ENCODE results near the gene ZMYND10. TPM values are rescaled to one million over a fixed set of nuclear protein-coding genes. Genes with fewer than 3 reads are reported as not detected.

Gene ZMYND10
- total RNA-seq, 2 experiments from 2014 or later, result 2.4 to 2.9 TPM

DNA sequence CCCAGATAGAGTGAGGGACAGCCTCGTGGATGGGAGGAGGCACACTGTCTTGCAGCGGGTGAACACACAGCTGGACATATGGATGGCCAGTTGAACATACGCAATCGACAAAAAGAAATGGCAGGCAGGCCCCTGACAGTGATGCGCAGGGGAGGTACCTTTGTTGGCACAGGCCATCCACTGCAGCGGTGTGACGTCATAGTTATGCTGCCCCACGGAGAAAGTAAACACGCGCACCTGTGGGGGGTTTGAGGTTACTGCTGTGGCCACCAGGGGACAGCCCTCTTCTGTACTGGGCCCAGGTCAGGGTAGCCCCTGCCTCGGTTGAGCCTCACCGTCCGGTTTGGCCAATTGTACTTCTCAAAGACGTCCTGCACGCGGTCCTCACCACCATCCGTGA lies 33.2 kb upstream of the ZMYND10 start:
- ATAC-seq (no peak), DNase-seq (no peak)
- no peaks in the 10 kb centered on the region for H3K4me1 Mint-ChIP-seq
- CTCF ChIA-PET, result no interaction called here
- no peak overlapping the region for H3K27ac Mint-ChIP-seq
- no peak overlapping the region for H3K4me3 Mint-ChIP-seq
- H3K36me3 Mint-ChIP-seq, result no peaks in the 10 kb centered on the region
- H3K9me3 Mint-ChIP-seq (ENCODE audit: low read depth), result no peaks in the 10 kb centered on the region
- no peaks in the 10 kb centered on the region for H3K27me3 Mint-ChIP-seq

DNA sequence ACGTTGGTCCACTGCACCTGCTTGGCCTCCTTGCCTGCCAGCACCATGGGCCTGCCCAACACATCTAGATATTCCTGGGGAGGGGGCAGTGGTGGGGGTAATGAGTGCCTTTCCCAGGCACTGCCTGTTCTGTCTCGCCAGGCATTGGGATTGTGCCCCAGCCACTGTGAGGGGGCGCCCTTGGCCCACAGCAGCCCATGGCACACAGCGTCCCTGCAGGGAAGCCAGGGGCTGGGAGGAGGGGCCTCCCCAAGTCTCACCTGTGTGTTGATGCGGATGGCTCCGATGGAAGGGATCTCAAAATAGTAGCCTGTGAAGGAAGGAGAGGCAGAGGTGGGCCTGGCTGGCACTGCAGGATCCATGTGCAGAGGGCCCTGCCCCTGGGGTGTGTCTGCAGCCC lies 32.5 kb upstream of the ZMYND10 start:
- CTCF ChIA-PET, result no interaction called here
- ATAC-seq, result no peak

DNA sequence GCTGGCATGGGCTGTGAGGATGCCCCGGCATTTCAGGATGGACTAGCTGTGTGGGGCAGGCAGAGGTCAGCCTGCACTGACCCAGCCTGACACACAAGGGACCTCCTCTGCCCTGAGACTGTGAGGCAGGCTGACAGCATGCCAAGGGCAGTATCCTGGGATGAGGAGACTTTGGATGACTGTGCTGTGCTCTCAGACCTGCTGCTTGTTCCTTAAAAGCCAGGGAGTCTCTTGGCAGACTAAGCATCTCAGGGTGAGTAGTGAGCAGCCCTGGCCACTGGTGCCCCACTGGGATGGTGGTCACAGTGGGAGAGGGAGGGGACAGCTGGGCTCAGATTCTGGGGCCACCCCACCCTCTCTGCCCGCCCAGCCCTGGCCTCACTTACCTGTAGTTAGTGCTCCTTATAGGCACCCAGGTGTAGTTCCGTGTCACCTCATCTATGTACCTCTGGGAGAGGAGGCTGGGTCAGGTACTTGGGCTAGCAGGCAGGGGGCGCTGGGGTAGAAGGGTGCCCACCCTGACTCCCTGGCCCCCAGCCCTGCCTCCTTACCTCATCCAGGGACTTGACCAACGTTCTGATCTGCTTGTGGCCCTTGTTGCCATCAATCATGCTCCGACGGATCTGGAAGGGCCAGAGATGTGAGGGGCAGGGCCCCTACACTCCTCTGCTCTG lies 29.9 kb upstream of the ZMYND10 start:
- CTCF ChIA-PET, result no interaction called here
- DNase-seq, result no peak
- H3K36me3 Mint-ChIP-seq, result no peaks in the 10 kb centered on the region
- ATAC-seq, result no peak
- no peaks in the 10 kb centered on the region for H3K9me3 Mint-ChIP-seq (ENCODE audit: low read depth)
- no peaks in the 10 kb centered on the region for H3K27me3 Mint-ChIP-seq
- no peaks in the 10 kb centered on the region for H3K4me1 Mint-ChIP-seq
- H3K4me3 Mint-ChIP-seq, result no peak overlapping the region
- no peak overlapping the region for H3K27ac Mint-ChIP-seq

More for the DNA sequence above, 32.5 kb upstream of the ZMYND10 start:
- no peak for DNase-seq
- Mint-ChIP-seq H3K9me3 (ENCODE audit: low read depth) (no peaks in the 10 kb centered on the region), H3K36me3 (no peaks in the 10 kb centered on the region), H3K4me3 (no peak overlapping the region), H3K4me1 (no peaks in the 10 kb centered on the region), H3K27ac (no peak overlapping the region), H3K27me3 (no peaks in the 10 kb centered on the region)

DNA sequence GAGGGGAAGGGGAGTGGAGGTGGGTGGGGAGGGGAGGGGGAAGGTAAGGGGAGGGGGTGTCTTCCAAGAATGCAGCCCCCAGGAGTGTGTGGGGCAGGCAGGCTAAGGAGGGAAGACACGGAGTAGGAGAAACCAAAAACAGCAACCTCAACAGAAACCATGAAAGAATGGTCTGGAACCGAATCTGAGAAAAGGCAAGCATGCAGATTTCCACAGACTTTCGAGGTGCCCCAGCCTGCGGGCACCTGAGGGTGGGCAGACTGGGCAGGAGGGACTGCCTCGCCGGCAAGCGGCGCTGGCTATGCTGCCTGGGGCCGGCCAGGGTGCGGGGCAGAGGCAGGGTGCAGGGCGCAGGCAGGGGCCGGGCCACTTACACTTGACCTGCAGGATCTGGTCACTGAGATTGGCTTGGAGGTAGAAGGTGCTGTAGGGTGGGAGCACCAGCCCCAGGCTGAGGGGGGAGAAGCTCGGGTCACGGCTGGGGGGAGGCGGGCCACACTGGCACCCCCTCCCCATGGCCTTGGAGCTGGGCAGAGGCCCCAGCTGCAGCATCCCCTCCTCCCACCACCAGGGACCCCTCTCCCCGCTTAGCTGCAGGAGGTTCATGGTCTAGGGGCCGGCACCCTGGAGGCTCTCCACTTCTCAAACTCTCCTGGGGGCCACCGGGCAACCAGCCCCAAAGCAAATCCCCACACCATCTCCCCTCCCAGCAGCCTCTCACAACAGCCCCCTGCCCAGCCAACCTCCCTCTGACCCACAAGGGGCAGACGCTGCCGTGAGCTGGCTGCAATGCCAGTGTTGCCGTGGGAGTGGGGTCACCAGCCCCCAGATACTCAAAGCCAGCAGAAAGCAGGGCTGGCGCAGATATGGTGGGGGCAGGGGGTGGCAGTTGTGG lies 29.1 kb upstream of the ZMYND10 start:
- Mint-ChIP-seq H3K4me3 (no peak overlapping the region), H3K27me3 (no peaks in the 10 kb centered on the region), H3K27ac (no peak overlapping the region), H3K4me1 (no peaks in the 10 kb centered on the region), H3K36me3 (no peaks in the 10 kb centered on the region), H3K9me3 (ENCODE audit: low read depth) (no peaks in the 10 kb centered on the region)
- no peak for ATAC-seq
- CTCF ChIA-PET, result no interaction called here
- DNase-seq, result no peak

DNA sequence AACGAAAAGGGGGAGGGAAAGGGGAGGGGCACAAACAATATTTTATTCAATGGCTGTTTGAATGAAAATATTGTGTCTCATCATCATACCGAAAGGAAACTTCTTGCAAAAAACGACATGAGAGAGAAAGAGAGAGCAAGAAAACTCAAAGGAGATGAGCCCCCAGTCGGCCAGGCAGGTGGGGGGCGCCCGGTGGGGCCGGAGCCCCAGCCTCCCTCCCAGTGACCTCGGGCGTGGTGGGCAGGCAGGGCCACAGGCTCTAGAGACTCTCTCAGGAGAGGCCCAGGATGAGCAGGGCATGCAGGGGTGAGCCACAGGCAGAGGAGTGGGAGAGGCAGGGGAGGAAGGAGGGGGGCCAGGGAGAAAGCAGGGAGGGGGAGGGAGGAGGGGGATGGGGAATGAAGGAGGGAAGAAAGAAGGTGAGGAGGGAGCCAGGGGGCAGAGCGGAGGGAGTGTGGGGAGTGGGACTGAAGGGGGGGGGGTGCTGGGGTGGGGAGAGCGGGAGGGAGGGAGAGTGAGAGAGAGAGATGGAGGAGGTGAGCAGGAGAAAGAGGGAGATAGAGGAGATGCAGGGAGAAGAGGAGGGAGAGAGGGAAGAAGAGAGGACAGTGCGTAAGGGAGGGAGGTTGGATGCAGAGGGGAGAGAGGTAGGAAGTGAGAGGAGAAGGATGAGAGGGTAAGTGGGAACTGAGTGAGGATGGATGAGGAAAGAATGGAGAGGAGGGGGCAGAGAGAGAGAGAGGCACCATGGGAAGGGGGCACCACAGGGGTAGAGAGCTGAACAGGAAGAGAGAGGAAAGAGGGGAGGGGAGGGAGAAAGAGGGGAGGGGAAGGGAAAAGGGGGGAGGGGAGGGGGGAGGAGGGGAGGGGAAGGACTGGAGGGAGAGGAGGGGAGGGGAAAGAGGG lies 27.9 kb upstream of the ZMYND10 start:
- Mint-ChIP-seq H3K36me3 (no peaks in the 10 kb centered on the region), H3K27ac (no peak overlapping the region)
- CTCF ChIA-PET, result no interaction called here

DNA sequence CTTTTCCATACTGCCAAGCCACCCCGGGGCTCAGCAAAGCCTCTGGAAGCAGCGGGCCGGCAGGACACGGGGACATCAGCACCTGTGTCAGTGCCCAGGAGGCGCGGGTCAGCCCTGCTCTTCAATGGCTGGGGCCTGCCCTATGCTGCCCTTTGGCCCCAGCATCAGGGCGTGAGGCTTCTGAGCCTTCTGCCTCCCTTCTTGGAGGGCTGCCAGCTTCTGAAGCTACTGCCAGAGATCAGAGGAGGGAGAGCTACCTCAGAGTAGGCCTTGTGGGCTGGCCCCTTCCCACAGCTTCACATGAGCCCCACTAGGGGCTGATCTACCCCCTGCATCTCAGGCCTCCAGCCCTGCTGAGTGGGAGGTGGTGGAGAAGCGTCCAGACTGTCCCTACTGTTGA lies 26.8 kb upstream of the ZMYND10 start:
- no peaks in the 10 kb centered on the region for H3K9me3 Mint-ChIP-seq (ENCODE audit: low read depth)
- H3K27ac Mint-ChIP-seq, result no peak overlapping the region
- ATAC-seq, result no peak
- H3K4me1 Mint-ChIP-seq, result no peaks in the 10 kb centered on the region
- H3K27me3 Mint-ChIP-seq, result no peaks in the 10 kb centered on the region
- no peak overlapping the region for H3K4me3 Mint-ChIP-seq
- no peak for DNase-seq
- CTCF ChIA-PET, result no interaction called here
- H3K36me3 Mint-ChIP-seq, result no peaks in the 10 kb centered on the region

More for the DNA sequence above, 27.9 kb upstream of the ZMYND10 start:
- no peaks in the 10 kb centered on the region for H3K4me1 Mint-ChIP-seq
- DNase-seq, result no peak
- ATAC-seq, result no peak
- H3K9me3 Mint-ChIP-seq (ENCODE audit: low read depth), result no peaks in the 10 kb centered on the region
- no peak overlapping the region for H3K4me3 Mint-ChIP-seq
- H3K27me3 Mint-ChIP-seq, result no peaks in the 10 kb centered on the region

DNA sequence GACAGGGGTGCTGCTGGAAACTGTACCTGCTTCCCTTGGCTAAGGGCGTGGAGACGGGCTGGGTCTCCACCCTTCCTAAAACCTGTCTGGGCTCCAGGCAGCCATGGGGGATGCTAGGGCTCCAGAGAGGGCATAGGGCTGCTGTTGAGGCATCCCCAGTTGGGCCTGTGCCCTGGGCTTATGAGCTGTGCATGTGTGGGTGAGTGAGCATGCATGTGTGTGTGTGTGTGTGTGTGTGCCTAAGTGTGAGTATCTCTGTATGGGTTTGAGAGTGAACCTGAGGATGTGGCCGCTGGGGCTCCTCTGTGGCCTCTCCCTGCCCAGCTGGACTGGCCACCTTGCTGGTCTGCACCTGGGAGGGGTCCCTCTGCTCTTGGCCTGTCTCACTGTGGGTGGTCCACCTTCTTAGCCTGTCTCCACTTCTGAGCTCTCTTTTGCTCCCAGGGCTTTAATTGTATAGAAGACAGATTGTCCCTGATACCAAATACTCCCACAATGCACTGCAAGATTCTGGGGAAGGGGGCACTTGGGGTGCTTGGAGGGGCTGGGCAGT lies 25.7 kb upstream of the ZMYND10 start:
- DNase-seq, result no peak
- H3K9me3 Mint-ChIP-seq (ENCODE audit: low read depth), result no peaks in the 10 kb centered on the region

DNA sequence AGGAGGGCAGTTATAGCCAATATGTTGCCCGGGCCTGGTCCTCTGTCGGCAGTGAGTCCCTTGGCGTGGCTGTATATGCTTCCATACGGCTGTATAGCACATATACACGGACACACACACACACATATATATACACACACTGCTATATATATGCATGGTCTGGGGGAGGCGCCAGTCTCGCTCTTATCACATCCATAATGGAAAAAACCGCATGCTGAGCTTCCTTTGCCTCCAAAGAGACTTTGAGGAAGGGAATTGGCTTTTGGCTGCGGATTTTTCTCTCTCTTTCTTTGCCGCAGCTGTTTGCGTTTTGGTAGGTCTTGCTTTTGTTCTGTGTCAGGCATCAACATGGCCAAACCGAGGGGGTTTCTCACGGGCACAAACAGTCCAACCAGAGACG lies 25.1 kb upstream of the ZMYND10 start:
- Mint-ChIP-seq H3K27me3 (no peaks in the 10 kb centered on the region), H3K4me3 (no peak overlapping the region), H3K4me1 (peaks cover 2% of the 10 kb centered on the region), H3K9me3 (ENCODE audit: low read depth) (no peaks in the 10 kb centered on the region), H3K27ac (no peak overlapping the region), H3K36me3 (no peaks in the 10 kb centered on the region)
- DNase-seq, result no peak
- no peak for ATAC-seq
- CTCF ChIA-PET, result interaction anchor here (0.8 to 2.0 kb wide), 2 partner anchors 153 to 172 kb away, joined by 3 to 9 read pairs; no protein-coding TSS in a partner anchor

More for the DNA sequence above, 25.7 kb upstream of the ZMYND10 start:
- Mint-ChIP-seq H3K27ac (no peak overlapping the region), H3K4me1 (no peaks in the 10 kb centered on the region), H3K36me3 (no peaks in the 10 kb centered on the region), H3K4me3 (no peak overlapping the region), H3K27me3 (no peaks in the 10 kb centered on the region)
- CTCF ChIA-PET, result interaction anchor here (0.8 to 2.0 kb wide), 2 partner anchors 153 to 171 kb away, joined by 3 to 9 read pairs; no protein-coding TSS in a partner anchor
- no peak for ATAC-seq

DNA sequence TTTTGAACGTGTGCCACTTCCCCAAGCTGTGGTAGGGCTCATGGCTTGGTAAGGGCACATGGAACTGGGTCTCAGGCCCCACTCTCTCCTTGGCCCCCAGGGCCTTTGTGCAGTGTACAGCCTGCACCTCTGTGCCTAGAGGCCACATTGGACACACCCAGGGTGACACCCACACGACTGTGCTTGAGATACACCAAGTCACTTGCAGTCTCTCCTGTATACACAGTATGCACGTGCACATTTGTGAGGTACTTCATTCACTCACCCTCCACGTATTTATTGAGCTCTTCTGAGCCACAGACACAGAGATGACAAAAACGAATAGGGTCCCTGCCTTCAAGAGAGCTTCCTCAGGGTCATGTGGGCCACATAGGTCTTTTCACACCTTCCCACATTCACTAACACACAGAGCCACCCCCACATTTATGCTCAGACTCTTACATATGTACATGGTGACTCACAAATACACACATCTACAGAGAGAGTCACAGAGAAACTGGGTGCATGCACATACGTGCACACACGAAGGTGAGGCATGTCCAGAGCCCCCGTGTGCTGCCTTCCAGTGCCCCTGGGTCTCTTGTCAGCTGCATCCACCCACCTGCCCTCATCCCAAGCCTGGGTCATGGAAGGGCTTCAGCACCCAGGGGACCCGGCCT lies 23.6 kb upstream of the ZMYND10 start:
- CTCF ChIA-PET, result no interaction called here
- no peak for ATAC-seq
- H3K4me3 Mint-ChIP-seq, result no peak overlapping the region
- H3K27ac Mint-ChIP-seq, result no peak overlapping the region
- no peaks in the 10 kb centered on the region for H3K36me3 Mint-ChIP-seq
- H3K9me3 Mint-ChIP-seq (ENCODE audit: low read depth), result no peaks in the 10 kb centered on the region
- peaks cover 4% of the 10 kb centered on the region for H3K4me1 Mint-ChIP-seq
- no peaks in the 10 kb centered on the region for H3K27me3 Mint-ChIP-seq
- DNase-seq, result no peak

DNA sequence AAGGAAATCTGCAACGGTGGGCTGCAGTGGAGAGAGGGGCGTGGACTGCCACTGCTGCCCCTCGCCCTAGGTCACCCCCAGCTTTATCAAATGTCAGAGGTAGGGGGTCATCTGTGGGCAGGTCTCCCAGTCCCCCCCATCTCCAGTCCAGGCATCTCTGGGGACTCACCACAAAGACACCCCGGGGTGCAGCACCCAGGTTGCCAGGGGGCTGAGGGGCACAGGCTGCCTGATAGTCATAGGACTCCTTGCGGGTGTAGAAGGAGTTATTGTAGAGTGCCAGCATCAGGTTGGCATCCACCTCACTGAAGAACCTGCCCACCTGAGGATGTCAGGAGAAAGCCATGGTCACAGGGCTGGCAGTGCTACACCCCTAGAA lies 20.3 kb upstream of the ZMYND10 start:
- H3K4me3 Mint-ChIP-seq, result peak overlapping the region; percentile 75
- ATAC-seq, result no peak
- DNase-seq, result no peak
- no peaks in the 10 kb centered on the region for H3K27me3 Mint-ChIP-seq
- peak overlapping the region; percentile 79 for H3K27ac Mint-ChIP-seq
- H3K36me3 Mint-ChIP-seq, result no peaks in the 10 kb centered on the region
- H3K9me3 Mint-ChIP-seq (ENCODE audit: low read depth), result no peaks in the 10 kb centered on the region
- CTCF ChIA-PET, result interaction anchor here (0.9 to 1.5 kb wide), 5 partner anchors 19 to 177 kb away, joined by 3 to 4 read pairs (median 4); partner anchors contain the start of gene ZMYND10
- H3K4me1 Mint-ChIP-seq, result peaks cover 4% of the 10 kb centered on the region

DNA sequence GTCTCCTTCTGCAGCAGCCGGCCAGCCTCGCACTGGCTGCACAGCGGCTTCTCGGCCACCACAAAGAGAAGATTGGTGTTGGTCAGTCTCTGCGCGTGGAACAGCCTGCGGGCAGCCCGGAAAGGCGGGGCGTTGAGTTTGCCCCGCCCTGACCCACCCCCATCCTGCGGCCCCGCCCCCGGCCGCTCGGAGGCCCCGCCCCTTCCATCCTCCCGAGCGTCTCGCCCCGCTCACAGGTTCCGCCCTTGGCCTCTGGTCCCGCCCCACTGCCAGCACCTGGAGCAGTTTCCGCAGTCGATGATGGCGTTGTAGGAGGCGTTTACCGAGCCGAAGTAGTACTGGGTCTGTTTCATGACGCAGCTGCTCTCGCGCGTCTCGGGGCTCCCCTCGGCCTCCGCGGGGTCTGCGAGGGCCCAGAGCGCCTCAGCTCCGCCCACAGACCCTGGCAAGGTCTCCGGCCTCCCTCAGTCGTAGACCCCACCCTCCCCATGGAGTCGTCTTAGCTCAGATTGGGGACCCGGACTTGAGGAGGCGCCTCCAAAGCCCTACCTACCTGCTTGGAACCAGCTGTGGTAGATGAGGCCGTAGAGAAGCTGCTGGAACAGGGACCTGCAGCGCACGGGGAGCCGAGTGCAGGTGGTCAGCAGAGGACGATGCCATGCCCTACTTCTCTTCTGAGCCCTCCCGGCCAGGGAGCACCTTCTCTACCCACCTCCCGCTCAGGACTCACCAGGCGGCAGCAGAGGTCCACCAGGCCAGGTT lies 19.7 kb upstream of the ZMYND10 start:
- CTCF ChIA-PET, result interaction anchor here (0.9 to 1.3 kb wide), 5 partner anchors 18 to 100 kb away, joined by 3 to 4 read pairs (median 4); partner anchors contain the start of gene ZMYND10
- ATAC-seq (peak; percentile 99), DNase-seq (peak; percentile 97)
- Mint-ChIP-seq H3K4me1 (peaks cover 4% of the 10 kb centered on the region), H3K4me3 (peak overlapping the region; percentile 75), H3K9me3 (ENCODE audit: low read depth) (no peaks in the 10 kb centered on the region), H3K27ac (peak overlapping the region; percentile 79), H3K36me3 (no peaks in the 10 kb centered on the region), H3K27me3 (no peaks in the 10 kb centered on the region)

DNA sequence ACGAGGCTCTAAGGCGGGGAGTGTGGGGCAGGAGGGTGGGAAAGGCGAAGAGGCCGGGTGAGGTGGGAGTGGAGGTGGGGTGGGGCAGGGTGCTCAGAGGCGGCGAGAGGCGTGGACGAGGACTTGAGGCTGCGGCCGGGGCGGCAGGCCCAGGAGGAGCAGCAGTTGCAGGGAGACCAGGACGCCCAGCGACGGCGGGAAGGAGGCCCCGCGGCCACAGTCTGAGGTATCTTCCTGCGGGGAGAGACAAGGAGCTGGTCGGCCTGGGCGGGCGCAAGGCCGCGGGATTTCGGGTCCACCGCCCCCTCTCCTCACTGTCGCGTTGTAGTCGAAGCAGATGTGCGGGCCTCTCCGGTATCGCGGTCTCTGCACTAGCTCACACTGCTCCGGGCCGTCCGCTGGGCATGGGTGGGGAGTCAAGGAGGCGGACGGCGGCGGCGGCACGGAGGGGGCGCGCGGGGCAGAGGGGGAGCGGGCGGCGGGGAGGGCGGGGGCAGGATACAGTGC lies 19.1 kb upstream of the ZMYND10 start:
- CTCF ChIA-PET, result interaction anchor here (0.9 to 1.3 kb wide), 4 partner anchors 18 to 178 kb away, joined by 3 to 4 read pairs (median 4); partner anchors contain the start of gene ZMYND10
- Mint-ChIP-seq H3K9me3 (ENCODE audit: low read depth) (no peaks in the 10 kb centered on the region), H3K27me3 (no peaks in the 10 kb centered on the region), H3K36me3 (no peaks in the 10 kb centered on the region), H3K27ac (no peak overlapping the region), H3K4me3 (peak overlapping the region; percentile 75), H3K4me1 (peaks cover 10% of the 10 kb centered on the region)
- DNase-seq (no peak), ATAC-seq (no peak)

Measured in activated CD8-positive, alpha-beta memory T cell treated with anti-CD3 and anti-CD28 coated beads, Interleukin-2, amount 10 ng/mL, durations not matched to agents 7 days and 5 days (primary cell).